ENCODE data around the gene SLC9A2.

The SLC9A2 gene

DNA sequence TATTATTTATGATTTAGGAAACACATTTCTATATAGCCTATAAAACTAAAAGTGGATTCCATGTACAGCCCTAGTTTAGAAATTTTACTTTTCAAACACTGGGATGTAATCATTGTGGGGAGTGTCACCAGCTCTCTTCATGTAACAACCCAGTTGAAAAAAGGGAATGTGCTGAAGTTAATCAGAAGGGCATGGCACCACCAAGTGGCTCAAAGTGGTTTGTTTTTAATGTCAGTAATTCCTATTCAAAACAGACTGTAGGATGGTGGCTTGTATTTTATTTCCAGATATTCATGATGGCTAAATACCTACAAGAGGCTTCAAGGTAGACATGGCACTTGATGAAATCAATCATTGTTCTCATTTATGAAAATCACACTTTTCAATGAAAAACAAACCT lies 84.4 kb downstream of the SLC9A2 start:
- TF ChIP-seq, protein P1, sequence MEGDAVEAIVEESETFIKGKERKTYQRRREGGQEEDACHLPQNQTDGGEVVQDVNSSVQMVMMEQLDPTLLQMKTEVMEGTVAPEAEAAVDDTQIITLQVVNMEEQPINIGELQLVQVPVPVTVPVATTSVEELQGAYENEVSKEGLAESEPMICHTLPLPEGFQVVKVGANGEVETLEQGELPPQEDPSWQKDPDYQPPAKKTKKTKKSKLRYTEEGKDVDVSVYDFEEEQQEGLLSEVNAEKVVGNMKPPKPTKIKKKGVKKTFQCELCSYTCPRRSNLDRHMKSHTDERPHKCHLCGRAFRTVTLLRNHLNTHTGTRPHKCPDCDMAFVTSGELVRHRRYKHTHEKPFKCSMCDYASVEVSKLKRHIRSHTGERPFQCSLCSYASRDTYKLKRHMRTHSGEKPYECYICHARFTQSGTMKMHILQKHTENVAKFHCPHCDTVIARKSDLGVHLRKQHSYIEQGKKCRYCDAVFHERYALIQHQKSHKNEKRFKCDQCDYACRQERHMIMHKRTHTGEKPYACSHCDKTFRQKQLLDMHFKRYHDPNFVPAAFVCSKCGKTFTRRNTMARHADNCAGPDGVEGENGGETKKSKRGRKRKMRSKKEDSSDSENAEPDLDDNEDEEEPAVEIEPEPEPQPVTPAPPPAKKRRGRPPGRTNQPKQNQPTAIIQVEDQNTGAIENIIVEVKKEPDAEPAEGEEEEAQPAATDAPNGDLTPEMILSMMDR (IDR thresholded peaks at IDR 0.05; ENCODE audit: low read length, missing control alignments): peak; percentile 39
- peak; percentile 44 for DNase-seq (ENCODE audit: low read depth)
- no peak overlapping the region for H3K4me3 ChIP-seq (replicated peaks; ENCODE audit: low read depth, low read length)

DNA sequence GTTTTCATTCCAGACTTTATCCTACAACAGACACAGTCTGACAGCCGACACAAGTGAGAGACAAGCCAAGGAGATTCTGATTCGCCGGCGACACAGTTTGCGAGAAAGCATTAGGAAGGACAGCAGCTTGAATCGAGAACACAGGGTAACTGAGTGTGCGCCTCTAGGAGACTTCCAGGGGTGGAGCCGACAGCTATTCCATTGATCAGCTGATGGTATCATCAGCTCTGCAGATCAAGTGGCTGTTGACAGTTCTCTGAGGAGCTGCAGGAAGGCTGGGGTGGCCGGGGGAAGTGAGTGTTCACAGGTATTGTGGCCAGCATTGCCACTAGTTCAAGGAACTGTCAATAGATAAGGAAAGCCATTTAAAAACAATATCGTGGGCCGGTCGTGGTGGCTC lies 85.2 kb downstream of the SLC9A2 start:
- H3K4me3 ChIP-seq (replicated peaks; ENCODE audit: low read depth, low read length): no peak overlapping the region
- TF ChIP-seq, protein P1 (IDR thresholded peaks at IDR 0.05; ENCODE audit: low read length, missing control alignments): no peak
- no peak for DNase-seq (ENCODE audit: low read depth)

DNA sequence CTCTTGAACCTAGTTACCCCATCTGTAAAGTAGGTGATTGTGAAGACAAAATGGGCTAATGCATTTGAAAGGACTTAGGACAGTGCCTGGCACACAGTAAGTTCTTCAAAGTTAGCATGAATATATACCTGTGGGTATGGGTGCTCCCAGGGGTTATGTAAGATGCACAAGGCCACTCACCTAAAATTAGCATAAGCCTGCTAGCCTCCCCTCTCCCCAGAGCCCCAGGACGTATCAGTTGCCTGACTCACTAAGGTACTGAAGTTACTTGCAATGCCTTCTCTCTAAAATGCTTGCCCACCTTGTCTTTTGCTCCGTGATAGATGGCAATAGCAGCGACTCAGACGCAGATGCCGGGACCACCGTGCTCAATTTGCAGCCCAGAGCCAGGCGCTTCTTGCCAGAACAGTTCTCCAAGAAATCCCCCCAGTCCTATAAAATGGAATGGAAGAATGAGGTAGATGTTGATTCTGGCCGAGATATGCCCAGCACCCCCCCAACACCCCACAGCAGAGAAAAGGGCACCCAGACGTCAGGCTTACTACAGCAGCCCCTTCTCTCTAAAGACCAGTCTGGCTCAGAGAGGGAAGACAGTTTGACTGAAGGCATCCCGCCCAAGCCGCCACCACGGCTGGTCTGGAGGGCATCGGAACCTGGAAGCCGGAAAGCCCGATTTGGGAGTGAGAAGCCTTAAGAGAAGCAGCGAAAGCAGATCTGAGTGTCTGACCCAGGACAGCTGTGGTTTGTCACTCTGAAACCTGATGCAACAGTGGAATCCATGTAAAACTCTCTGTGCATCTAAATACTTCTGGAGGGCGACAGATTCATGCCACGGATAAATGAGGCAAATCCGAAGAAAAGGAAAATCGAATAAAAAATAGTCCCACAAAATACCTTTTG lies 88.7 kb downstream of the SLC9A2 start:
- TF ChIP-seq, protein P1 (IDR thresholded peaks at IDR 0.05; ENCODE audit: low read length, missing control alignments): no peak
- no peak for DNase-seq (ENCODE audit: low read depth)
- no peak overlapping the region for H3K4me3 ChIP-seq (replicated peaks; ENCODE audit: low read depth, low read length)

DNA sequence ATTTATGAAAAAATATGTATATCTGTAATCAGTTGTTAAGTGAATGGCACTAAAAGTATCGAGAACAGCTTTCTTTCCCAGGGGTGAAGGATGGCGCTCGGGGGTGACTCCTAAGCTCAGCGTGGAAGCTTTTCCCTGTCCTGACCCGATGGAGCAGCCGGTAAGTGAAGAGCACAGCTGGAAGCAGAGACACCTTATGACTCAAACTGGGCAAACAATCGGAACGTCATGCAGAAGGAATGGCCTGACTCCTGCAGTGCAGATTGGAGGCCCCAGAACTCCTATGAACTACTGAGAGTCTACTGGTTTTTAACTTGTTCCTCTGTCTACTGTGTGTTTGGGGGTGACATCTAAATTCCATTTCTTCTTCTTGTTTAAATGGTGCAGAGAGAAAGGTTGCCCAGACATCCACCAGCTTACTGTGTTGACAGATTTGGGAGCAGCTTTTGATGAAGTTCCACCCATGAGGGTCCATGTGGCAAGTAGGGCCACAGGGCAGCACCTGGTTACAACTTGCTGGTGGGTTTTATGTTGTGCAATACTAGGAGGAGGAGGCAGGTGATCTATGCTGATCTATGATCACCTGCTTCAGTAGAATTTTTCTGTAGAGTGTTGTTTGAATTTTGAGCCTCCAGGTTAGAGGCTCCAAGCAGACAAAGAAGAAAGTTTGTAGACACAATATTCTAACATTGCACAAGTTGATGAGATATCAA lies 89.7 kb downstream of the SLC9A2 start:
- peak; percentile 32 for DNase-seq (ENCODE audit: low read depth)
- TF ChIP-seq, protein P1 (IDR thresholded peaks at IDR 0.05; ENCODE audit: low read length, missing control alignments): no peak
- no peak overlapping the region for H3K4me3 ChIP-seq (replicated peaks; ENCODE audit: low read depth, low read length)

DNA sequence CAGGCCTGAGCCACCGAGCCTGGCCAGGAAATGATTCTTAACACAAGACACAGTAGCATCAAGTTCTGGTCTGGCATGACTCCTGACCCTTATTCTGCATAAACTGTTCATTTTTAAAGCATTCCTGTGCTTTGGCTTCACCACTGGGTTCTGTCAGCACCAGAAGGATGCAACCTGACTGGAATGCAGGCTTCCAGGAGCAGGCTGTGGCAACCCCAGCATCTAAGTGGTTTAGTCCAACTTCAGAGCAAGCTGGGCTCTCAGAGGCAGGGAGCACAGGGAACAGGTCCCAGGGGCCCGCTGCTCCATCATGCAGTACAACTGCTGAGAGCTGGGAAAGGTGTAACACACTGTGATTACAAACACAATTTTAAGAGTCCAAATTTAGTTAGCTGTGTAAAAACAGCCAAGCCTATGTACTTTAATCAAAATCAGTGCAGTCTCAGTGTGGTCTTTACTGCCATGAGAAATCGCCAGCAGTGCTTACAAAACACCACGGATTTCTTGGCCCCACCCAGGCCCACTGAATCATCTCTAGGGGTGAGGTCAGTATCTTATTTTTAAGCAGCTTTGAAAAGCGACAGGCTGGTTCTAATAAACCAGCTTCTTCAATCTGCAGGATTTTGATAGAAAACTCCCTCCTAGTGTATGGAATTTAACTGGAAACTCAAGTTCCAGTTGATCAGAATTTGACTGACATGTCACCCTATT lies 98.1 kb downstream of the SLC9A2 start:
- peak; percentile 16 for DNase-seq (ENCODE audit: low read depth)
- H3K4me3 ChIP-seq (replicated peaks; ENCODE audit: low read depth, low read length): no peak overlapping the region
- TF ChIP-seq, protein P1 (IDR thresholded peaks at IDR 0.05; ENCODE audit: low read length, missing control alignments): no peak

DNA sequence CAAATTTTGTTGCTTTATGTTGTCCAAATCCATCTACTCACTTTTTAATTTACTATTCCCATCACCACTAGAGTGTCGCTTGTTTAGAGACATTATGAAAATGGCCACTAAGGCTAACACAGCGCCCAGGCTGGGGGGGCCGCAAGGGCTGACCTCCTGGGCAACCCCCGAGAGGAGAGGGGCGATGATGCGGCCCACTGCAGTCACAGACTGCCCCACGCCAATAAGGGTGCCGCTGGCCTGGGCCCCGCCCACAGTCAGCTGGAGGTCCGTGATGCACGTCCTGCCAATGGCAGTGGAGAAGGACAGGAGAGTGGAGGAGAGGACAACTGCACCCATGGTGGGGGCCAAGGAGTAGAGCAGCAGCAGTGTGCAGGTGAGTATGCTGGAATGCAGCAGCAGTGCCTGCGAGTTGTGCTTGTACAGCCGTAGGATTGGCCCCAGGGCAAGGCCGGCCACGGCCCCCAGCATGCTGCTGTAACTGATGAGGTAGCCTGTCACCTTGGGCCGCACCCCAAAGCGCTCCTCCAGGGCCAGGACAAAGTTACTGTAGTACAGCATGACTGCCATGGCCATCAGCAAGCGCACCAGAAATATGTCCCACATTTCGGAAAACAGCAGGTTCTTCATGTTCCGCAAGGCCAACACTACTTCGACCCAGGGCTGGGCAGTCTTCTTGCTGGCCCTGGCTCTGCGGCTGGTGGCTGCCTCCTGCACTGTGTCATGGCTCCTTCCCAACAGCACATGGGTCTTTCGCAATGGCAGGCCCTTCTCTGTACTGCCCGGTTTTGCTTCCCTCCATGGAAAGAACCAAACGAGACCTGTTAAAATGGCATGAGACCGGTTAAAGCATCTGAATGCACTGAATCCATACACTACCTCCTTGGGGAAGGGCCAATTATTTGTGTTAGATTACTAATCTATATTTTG lies 99.3 kb downstream of the SLC9A2 start:
- TF ChIP-seq, protein P1 (IDR thresholded peaks at IDR 0.05; ENCODE audit: low read length, missing control alignments): no peak
- H3K4me3 ChIP-seq (replicated peaks; ENCODE audit: low read depth, low read length): no peak overlapping the region
- no peak for DNase-seq (ENCODE audit: low read depth)

Data from fibroblast of pulmonary artery (primary cell).